H1 (cell line): ENCODE measurements around the gene CHRDL2. TPM values are rescaled to one million over a fixed set of nuclear protein-coding genes. Genes with fewer than 3 reads are reported as not detected.

Experiments
- BACH1 ChIP-seq: IDR thresholded peaks from 2 replicates; pipeline ENCODE4 v1.6.1; 2012; ENCODE audit warnings: low read length, improper control_type of control experiment
- CHD1 ChIP-seq: IDR thresholded peaks from 2 replicates; pipeline ENCODE4 v1.6.1; 2012; ENCODE audit warnings: low read depth, low read length, improper control_type of control experiment
- CHD2 ChIP-seq: IDR thresholded peaks from 2 replicates; pipeline ENCODE4 v1.6.1; 2012; ENCODE audit warnings: low read length, improper control_type of control experiment
- CREB1 ChIP-seq: IDR thresholded peaks from 2 replicates; pipeline ENCODE4 v1.6.1; 2012; ENCODE audit warnings: inconsistent platforms
- KDM5A ChIP-seq: fragments of 200-600 bp; IDR thresholded peaks from 2 replicates; pipeline ENCODE4 v1.7.1; 2012; ENCODE audit warnings: mild to moderate bottlenecking, low read length, inconsistent platforms, mixed read lengths
- POLR2A ChIP-seq, 2 experiments: IDR thresholded peaks; 1 replicate in 1 of 2; 2 replicates in 1 of 2; pipeline ENCODE4 v1.6.1; 2011; ENCODE audit warnings: low read depth in 2 of 2, low read length in 2 of 2, mild to moderate bottlenecking in 2 of 2; ENCODE audit errors: control extremely low read depth in 1 of 2
- RBBP5 ChIP-seq: IDR thresholded peaks from 2 replicates; pipeline ENCODE4 v1.7.1; 2012; ENCODE audit warnings: low read depth, mild to moderate bottlenecking, inconsistent platforms, low read length, moderate library complexity, borderline replicate concordance
- SIN3A ChIP-seq, 2 experiments: IDR thresholded peaks in 1 of 2; conservative IDR thresholded peaks in 1 of 2; 2 replicates each; pipeline ENCODE4 v1.6.1; 2011 to 2012; ENCODE audit warnings: low read length in 2 of 2, improper control_type of control experiment in 1 of 2, low read depth in 1 of 2, mild to moderate bottlenecking in 1 of 2
- SP1 ChIP-seq: IDR thresholded peaks from 2 replicates; pipeline ENCODE4 v1.6.1; 2011; ENCODE audit warnings: low read depth, low read length
- polyA plus RNA-seq, 7 experiments: library from polyadenylated mRNA; depleted of rRNA in 3 of 7; stranded (reverse) in 5 of 7; unstranded in 2 of 7; fragments of >200 nt in 5 of 7; fragments of 200-250 nt in 2 of 7; gene quantifications; 1 replicate in 5 of 7; 2 replicates in 1 of 7; 4 replicates in 1 of 7; pipeline versions ENCODE4 v1.2.1 to v1.2.3, GENCODE V29; 2011 to 2013; ENCODE audit warnings: missing spikeins in 2 of 7, mixed read lengths in 2 of 7
- total RNA-seq: library from RNA; stranded (reverse); fragmentation: NEBNext Ultra II Directional; extraction: Animal tissue kit (Norgen Biotek cat#: 25700); gene quantifications from 2 replicates; pipeline ENCODE4 v1.2.1, GENCODE V29; 2021
- TF ChIP-seq, protein P1 (sequence below): fragments of 300-600 bp; sonication (generic); IDR thresholded peaks from 2 replicates; pipeline ENCODE4 v1.7.1; 2012; ENCODE audit warnings: low read length, moderate library complexity, mild to moderate bottlenecking, inconsistent platforms; ENCODE audit not compliant: insufficient replicate concordance

Gene CHRDL2
- total and polyA plus RNA-seq, 2 of the 8 experiments (the other 6 are each of a cell fraction or from before 2014, with no cell fraction given), result 0.26 to 0.48 TPM

GRCh38 chr11:74773476-74773875 lies 42.2 kb upstream of the CHRDL2 start (continued):
- TF ChIP-seq, protein P1, sequence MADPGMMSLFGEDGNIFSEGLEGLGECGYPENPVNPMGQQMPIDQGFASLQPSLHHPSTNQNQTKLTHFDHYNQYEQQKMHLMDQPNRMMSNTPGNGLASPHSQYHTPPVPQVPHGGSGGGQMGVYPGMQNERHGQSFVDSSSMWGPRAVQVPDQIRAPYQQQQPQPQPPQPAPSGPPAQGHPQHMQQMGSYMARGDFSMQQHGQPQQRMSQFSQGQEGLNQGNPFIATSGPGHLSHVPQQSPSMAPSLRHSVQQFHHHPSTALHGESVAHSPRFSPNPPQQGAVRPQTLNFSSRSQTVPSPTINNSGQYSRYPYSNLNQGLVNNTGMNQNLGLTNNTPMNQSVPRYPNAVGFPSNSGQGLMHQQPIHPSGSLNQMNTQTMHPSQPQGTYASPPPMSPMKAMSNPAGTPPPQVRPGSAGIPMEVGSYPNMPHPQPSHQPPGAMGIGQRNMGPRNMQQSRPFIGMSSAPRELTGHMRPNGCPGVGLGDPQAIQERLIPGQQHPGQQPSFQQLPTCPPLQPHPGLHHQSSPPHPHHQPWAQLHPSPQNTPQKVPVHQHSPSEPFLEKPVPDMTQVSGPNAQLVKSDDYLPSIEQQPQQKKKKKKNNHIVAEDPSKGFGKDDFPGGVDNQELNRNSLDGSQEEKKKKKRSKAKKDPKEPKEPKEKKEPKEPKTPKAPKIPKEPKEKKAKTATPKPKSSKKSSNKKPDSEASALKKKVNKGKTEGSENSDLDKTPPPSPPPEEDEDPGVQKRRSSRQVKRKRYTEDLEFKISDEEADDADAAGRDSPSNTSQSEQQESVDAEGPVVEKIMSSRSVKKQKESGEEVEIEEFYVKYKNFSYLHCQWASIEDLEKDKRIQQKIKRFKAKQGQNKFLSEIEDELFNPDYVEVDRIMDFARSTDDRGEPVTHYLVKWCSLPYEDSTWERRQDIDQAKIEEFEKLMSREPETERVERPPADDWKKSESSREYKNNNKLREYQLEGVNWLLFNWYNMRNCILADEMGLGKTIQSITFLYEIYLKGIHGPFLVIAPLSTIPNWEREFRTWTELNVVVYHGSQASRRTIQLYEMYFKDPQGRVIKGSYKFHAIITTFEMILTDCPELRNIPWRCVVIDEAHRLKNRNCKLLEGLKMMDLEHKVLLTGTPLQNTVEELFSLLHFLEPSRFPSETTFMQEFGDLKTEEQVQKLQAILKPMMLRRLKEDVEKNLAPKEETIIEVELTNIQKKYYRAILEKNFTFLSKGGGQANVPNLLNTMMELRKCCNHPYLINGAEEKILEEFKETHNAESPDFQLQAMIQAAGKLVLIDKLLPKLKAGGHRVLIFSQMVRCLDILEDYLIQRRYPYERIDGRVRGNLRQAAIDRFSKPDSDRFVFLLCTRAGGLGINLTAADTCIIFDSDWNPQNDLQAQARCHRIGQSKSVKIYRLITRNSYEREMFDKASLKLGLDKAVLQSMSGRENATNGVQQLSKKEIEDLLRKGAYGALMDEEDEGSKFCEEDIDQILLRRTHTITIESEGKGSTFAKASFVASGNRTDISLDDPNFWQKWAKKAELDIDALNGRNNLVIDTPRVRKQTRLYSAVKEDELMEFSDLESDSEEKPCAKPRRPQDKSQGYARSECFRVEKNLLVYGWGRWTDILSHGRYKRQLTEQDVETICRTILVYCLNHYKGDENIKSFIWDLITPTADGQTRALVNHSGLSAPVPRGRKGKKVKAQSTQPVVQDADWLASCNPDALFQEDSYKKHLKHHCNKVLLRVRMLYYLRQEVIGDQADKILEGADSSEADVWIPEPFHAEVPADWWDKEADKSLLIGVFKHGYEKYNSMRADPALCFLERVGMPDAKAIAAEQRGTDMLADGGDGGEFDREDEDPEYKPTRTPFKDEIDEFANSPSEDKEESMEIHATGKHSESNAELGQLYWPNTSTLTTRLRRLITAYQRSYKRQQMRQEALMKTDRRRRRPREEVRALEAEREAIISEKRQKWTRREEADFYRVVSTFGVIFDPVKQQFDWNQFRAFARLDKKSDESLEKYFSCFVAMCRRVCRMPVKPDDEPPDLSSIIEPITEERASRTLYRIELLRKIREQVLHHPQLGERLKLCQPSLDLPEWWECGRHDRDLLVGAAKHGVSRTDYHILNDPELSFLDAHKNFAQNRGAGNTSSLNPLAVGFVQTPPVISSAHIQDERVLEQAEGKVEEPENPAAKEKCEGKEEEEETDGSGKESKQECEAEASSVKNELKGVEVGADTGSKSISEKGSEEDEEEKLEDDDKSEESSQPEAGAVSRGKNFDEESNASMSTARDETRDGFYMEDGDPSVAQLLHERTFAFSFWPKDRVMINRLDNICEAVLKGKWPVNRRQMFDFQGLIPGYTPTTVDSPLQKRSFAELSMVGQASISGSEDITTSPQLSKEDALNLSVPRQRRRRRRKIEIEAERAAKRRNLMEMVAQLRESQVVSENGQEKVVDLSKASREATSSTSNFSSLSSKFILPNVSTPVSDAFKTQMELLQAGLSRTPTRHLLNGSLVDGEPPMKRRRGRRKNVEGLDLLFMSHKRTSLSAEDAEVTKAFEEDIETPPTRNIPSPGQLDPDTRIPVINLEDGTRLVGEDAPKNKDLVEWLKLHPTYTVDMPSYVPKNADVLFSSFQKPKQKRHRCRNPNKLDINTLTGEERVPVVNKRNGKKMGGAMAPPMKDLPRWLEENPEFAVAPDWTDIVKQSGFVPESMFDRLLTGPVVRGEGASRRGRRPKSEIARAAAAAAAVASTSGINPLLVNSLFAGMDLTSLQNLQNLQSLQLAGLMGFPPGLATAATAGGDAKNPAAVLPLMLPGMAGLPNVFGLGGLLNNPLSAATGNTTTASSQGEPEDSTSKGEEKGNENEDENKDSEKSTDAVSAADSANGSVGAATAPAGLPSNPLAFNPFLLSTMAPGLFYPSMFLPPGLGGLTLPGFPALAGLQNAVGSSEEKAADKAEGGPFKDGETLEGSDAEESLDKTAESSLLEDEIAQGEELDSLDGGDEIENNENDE, result no peak
- TF ChIP-seq RBBP5 (no peak), BACH1 (no peak), POLR2A (IDR thresholded peaks at IDR 0.05; ENCODE audit: control extremely low read depth in 1 of 2, low read depth in 2 of 2, low read length in 2 of 2) (no peak), SP1 (no peak), CHD1 (no peak), KDM5A (no peak), CREB1 (no peak), CHD2 (no peak), SIN3A (conservative IDR thresholded peaks at IDR 0.05 in 1 of 2, IDR thresholded peaks at IDR 0.05 in 1 of 2; ENCODE audit: low read depth in 1 of 2, low read length in 2 of 2) (no peak)
